Loucy (cell line): ENCODE results near the gene SOD3.

Experiments
- H2AFZ ChIP-seq: fragments of 200-600 bp; sonication (generic); 2 replicates; pipeline ENCODE4 v1.6.0; 2016; ENCODE audit warnings: antibody characterized with exemption, mild to moderate bottlenecking, low read length, moderate library complexity
- H3F3A ChIP-seq: fragments of 200-600 bp; 2 replicates; pipeline ENCODE4 v1.6.0; 2016; ENCODE audit warnings: antibody characterized with exemption, low read depth, mild to moderate bottlenecking
- H3K27me3 ChIP-seq: fragments of 200-600 bp; sonication (generic); 2 replicates; pipeline ENCODE4 v1.6.1; 2014; ENCODE audit warnings: low read length, mild to moderate bottlenecking; ENCODE audit not compliant: insufficient read depth, poor library complexity, severe bottlenecking
- H3K36me3 ChIP-seq: fragments of 200-600 bp; sonication (generic); 2 replicates; pipeline ENCODE4 v1.6.1; 2016; ENCODE audit warnings: low read length; ENCODE audit not compliant: insufficient read depth
- H3K4me1 ChIP-seq: fragments of 200-600 bp; sonication (generic); 2 replicates; pipeline ENCODE4 v1.5.1; 2014; ENCODE audit warnings: low read length, mild to moderate bottlenecking; ENCODE audit not compliant: insufficient read depth, poor library complexity, severe bottlenecking
- H3K4me2 ChIP-seq: fragments of 200-600 bp; sonication (generic); 2 replicates; pipeline ENCODE4 v1.6.0; 2014; ENCODE audit warnings: antibody characterized with exemption, low read length, low read depth, mild to moderate bottlenecking; ENCODE audit not compliant: poor library complexity, severe bottlenecking
- H3K4me3 ChIP-seq: fragments of 200-600 bp; sonication (generic); 2 replicates; pipeline ENCODE4 v1.5.1; 2014; ENCODE audit warnings: low read length, mild to moderate bottlenecking, mixed read lengths; ENCODE audit not compliant: poor library complexity, severe bottlenecking
- H3K79me2 ChIP-seq: fragments of 200-600 bp; sonication (generic); 2 replicates; pipeline ENCODE4 v1.6.1; 2014; ENCODE audit warnings: low read length; ENCODE audit not compliant: insufficient read depth
- H3K9ac ChIP-seq: fragments of 200-600 bp; sonication (generic); 2 replicates; pipeline ENCODE4 v1.6.0; 2014; ENCODE audit warnings: mild to moderate bottlenecking, low read depth, low read length, moderate library complexity; ENCODE audit not compliant: poor library complexity, severe bottlenecking
- H3K9me2 ChIP-seq: fragments of 200-600 bp; sonication (generic); replicated peaks from 2 replicates; pipeline ENCODE4 v1.6.1; 2016; ENCODE audit warnings: low read depth, low read length, mixed read lengths
- H3K9me3 ChIP-seq: fragments of 200-600 bp; sonication (generic); 2 replicates; pipeline ENCODE4 v1.6.1; 2014; ENCODE audit warnings: mild to moderate bottlenecking, antibody characterized with exemption, low read length, low read depth; ENCODE audit not compliant: insufficient read depth
- H4K20me1 ChIP-seq: fragments of 200-600 bp; sonication (generic); 2 replicates; pipeline ENCODE4 v1.6.0; 2014; ENCODE audit warnings: antibody characterized with exemption, low read length, mild to moderate bottlenecking; ENCODE audit not compliant: insufficient read depth, poor library complexity, severe bottlenecking
- EZH2phosphoT487 ChIP-seq: fragments of 200-600 bp; IDR thresholded peaks from 2 replicates; pipeline ENCODE4 v1.6.1; 2018; ENCODE audit warnings: antibody characterized with exemption, mild to moderate bottlenecking, moderate library complexity, borderline replicate concordance
- TF ChIP-seq, protein P1 (sequence below): fragments of 200-600 bp; sonication (generic); conservative IDR thresholded peaks from 2 replicates; pipeline ENCODE4 v1.5.1; 2014; ENCODE audit warnings: mild to moderate bottlenecking, antibody characterized with exemption, low read length

The SOD3 gene

DNA sequence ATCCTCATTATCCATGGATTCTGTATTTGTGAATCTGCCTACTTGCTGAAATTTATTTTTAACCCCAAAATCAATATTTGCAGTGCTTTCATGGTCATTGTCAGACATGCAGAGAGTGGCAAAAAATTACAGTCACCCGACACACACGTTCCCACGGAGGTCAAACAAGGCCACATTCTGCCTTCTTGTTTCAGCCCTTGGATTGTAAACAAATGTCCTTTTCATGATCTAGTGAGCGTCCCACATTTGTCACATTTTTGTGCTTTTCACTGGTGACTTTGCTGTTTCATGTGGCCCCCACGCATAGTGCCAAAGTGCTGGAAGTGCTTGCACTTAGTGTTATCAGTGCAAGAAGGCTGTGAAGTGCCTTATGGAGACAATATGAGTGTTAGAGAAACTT is 45.0 kb downstream of the SOD3 start:
- TF ChIP-seq EZH2phosphoT487 = no peak
- TF ChIP-seq, protein P1, sequence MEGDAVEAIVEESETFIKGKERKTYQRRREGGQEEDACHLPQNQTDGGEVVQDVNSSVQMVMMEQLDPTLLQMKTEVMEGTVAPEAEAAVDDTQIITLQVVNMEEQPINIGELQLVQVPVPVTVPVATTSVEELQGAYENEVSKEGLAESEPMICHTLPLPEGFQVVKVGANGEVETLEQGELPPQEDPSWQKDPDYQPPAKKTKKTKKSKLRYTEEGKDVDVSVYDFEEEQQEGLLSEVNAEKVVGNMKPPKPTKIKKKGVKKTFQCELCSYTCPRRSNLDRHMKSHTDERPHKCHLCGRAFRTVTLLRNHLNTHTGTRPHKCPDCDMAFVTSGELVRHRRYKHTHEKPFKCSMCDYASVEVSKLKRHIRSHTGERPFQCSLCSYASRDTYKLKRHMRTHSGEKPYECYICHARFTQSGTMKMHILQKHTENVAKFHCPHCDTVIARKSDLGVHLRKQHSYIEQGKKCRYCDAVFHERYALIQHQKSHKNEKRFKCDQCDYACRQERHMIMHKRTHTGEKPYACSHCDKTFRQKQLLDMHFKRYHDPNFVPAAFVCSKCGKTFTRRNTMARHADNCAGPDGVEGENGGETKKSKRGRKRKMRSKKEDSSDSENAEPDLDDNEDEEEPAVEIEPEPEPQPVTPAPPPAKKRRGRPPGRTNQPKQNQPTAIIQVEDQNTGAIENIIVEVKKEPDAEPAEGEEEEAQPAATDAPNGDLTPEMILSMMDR = no peak

DNA sequence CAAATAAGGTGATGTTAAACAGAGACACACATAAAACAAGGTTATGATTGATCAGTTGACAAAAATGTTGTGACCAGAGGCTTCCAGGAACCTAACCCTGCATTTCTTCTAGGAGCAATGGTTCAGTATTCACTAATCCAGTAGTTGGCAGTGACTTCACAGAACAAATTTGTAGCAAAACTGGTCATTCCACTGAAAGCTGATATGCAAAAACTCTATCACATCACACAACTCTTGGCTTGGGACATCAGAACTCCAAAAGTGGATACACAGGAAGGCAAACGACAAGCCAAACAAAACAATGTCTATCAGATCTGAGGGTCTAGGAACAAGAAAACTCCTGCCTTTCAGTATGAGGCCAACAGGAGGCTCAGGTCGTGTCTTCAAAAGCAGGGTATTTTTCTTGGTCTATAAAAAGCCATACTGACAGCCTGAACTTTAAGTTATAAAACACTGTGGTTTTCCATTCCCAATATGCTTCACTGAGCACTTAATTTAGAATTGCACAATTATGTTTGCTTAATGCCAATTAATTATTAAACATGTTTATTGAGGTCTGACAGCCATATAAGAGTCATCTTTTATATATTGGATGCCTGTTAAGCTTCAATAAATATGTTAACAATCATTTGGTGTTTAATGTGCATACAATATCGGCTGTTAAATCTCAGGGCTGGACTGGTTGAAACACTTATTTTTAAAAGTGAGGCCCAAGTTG is 45.6 kb downstream of the SOD3 start:
- Histone ChIP-seq H3K9me2 (no peaks in the 10 kb centered on the region), H3K4me1 (no peaks in the 10 kb centered on the region), H3K4me2 (no peak overlapping the region), H2AFZ (no peak overlapping the region), H3K9me3 (no peaks in the 10 kb centered on the region; the same call in 1 of the 2 replicates), H3K36me3 (no peaks in the 10 kb centered on the region), H4K20me1 (no peaks in the 10 kb centered on the region), H3K4me3 (no peak overlapping the region), H3K79me2 (no peaks in the 10 kb centered on the region), H3K9ac (no peak overlapping the region), H3F3A (no peaks in the 10 kb centered on the region), H3K27me3 (no peaks in the 10 kb centered on the region)
- TF ChIP-seq EZH2phosphoT487 = no peak
- TF ChIP-seq, protein P1 = no peak

More for the DNA sequence above, 45.0 kb downstream of the SOD3 start:
- Histone ChIP-seq H3K9me3 (no peaks in the 10 kb centered on the region; the same call in 1 of the 2 replicates), H3F3A (no peaks in the 10 kb centered on the region), H3K4me3 (no peak overlapping the region), H3K9ac (no peak overlapping the region), H4K20me1 (no peaks in the 10 kb centered on the region), H2AFZ (no peak overlapping the region), H3K4me1 (no peaks in the 10 kb centered on the region), H3K9me2 (no peaks in the 10 kb centered on the region), H3K4me2 (no peak overlapping the region), H3K36me3 (no peaks in the 10 kb centered on the region), H3K79me2 (no peaks in the 10 kb centered on the region), H3K27me3 (no peaks in the 10 kb centered on the region)

DNA sequence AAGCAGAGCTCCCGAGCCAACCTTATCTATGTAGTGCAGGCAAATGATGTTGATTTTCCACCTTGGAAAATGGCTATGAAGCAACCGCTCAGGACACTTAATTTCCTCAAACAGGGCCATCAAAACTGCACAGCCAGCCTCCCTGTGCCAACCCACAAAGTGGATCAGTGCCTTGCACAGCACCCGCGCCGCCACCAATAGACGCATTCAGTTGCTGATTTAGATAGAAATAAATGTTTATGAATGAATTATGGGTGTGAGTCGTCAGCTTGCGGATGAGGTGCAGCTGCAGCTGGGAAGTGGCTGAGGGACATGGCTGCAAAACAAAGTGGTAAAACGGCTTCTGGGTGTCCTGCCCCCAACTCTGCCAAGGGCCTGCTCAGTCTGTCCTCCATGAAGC is 47.0 kb downstream of the SOD3 start:
- Histone ChIP-seq H4K20me1 (no peaks in the 10 kb centered on the region), H3K4me3 (no peak overlapping the region), H3K9me2 (no peaks in the 10 kb centered on the region), H3K79me2 (no peaks in the 10 kb centered on the region), H2AFZ (no peak overlapping the region), H3F3A (no peaks in the 10 kb centered on the region), H3K4me1 (no peaks in the 10 kb centered on the region), H3K9me3 (no peaks in the 10 kb centered on the region; the same call in 1 of the 2 replicates), H3K27me3 (no peaks in the 10 kb centered on the region), H3K9ac (no peak overlapping the region), H3K36me3 (no peaks in the 10 kb centered on the region), H3K4me2 (no peak overlapping the region)
- TF ChIP-seq, protein P1 = no peak
- TF ChIP-seq EZH2phosphoT487 = no peak
